ENCODE measurements around the gene BBC3. TPM values are rescaled to one million over a fixed set of nuclear protein-coding genes. Genes with fewer than 3 reads are reported as not detected.
"Not testable (repeated sequence)": the region's sequence is repeated elsewhere in the genome, so short reads cannot be mapped to it uniquely, and the experiment has no call there.

BBC3 gene
- polyA plus RNA-seq, 4 donors: 2.9 to 9.3 (median 4.3) TPM

GRCh38 chr19:47264629-47265028 lies 33.6 kb upstream of the BBC3 start:
- 93 to 96% (median 96%) methylated on average over 25 to 30 of the region's 30 CpGs for WGBS, 3 donors
- DNase-seq (no peak), FAIRE-seq (no peak)
- Histone ChIP-seq H3K27ac (ENCODE audit: low read depth in 1 of 3, low read length in 2 of 3) (no peak overlapping the region), H3K4me3 (ENCODE audit: low read depth in 1 of 3, low read length in 3 of 3) (no peak overlapping the region), H3K27me3 (ENCODE audit: control insufficient read depth in 3 of 3, insufficient read depth in 3 of 3, low read length in 3 of 3) (no peaks in the 10 kb centered on the region), H3K4me1 (ENCODE audit: control insufficient read depth in 3 of 3, insufficient read depth in 2 of 3, low read depth in 1 of 3, low read length in 2 of 3) (no peaks in the 10 kb centered on the region), H3K36me3 (ENCODE audit: control insufficient read depth in 3 of 3, insufficient read depth in 2 of 3, low read depth in 1 of 3, low read length in 3 of 3) (peaks cover 14 to 80% (median 24%) of the 10 kb centered on the region in 3 donors), H3K9me3 (ENCODE audit: control insufficient read depth in 2 of 2, insufficient read depth in 1 of 2, low read depth in 1 of 2, low read length in 1 of 2) (no peaks in the 10 kb centered on the region)

- not testable (repeated sequence) for FAIRE-seq; DNase-seq; H3K4me3 ChIP-seq (ENCODE audit: low read depth in 1 of 3, low read length in 3 of 3); H3K27me3 ChIP-seq (ENCODE audit: control insufficient read depth in 3 of 3, insufficient read depth in 3 of 3, low read length in 3 of 3); H3K9me3 ChIP-seq (ENCODE audit: control insufficient read depth in 2 of 2, insufficient read depth in 1 of 2, low read depth in 1 of 2, low read length in 1 of 2)
- WGBS, 3 donors: 70 to 84% (median 83%) methylated on average over 14 of the region's 14 CpGs
- peaks cover 14 to 82% (median 21%) of the 10 kb centered on the region in 3 donors for H3K36me3 ChIP-seq (ENCODE audit: control insufficient read depth in 3 of 3, insufficient read depth in 2 of 3, low read depth in 1 of 3, low read length in 3 of 3)
- H3K4me1 ChIP-seq (ENCODE audit: control insufficient read depth in 3 of 3, insufficient read depth in 2 of 3, low read depth in 1 of 3, low read length in 2 of 3): peaks cover 4 to 18% (median 7%) of the 10 kb centered on the region in 3 donors
- H3K27ac ChIP-seq (ENCODE audit: low read depth in 1 of 3, low read length in 2 of 3): peak overlapping the region in 1 of 3 donors; percentile 42
Measured at GRCh38 chr19:47261946-47262793, 31.2 kb upstream of the BBC3 start.

GRCh38 chr19:47260476-47260875 lies 29.5 kb upstream of the BBC3 start:
- no peaks in the 10 kb centered on the region for H3K9me3 ChIP-seq (ENCODE audit: control insufficient read depth in 2 of 2, insufficient read depth in 1 of 2, low read depth in 1 of 2, low read length in 1 of 2)
- FAIRE-seq: no peak
- peaks cover 12 to 68% (median 15%) of the 10 kb centered on the region in 3 donors for H3K36me3 ChIP-seq (ENCODE audit: control insufficient read depth in 3 of 3, insufficient read depth in 2 of 3, low read depth in 1 of 3, low read length in 3 of 3)
- H3K4me3 ChIP-seq (ENCODE audit: low read depth in 1 of 3, low read length in 3 of 3): no peak overlapping the region
- H3K27me3 ChIP-seq (ENCODE audit: control insufficient read depth in 3 of 3, insufficient read depth in 3 of 3, low read length in 3 of 3): no peaks in the 10 kb centered on the region
- H3K27ac ChIP-seq (ENCODE audit: low read depth in 1 of 3, low read length in 2 of 3): no peak overlapping the region
- no peak for DNase-seq
- peaks cover 4 to 25% (median 7%) of the 10 kb centered on the region in 3 donors for H3K4me1 ChIP-seq (ENCODE audit: control insufficient read depth in 3 of 3, insufficient read depth in 2 of 3, low read depth in 1 of 3, low read length in 2 of 3)
- WGBS, 3 donors: 83 to 96% (median 93%) methylated on average over 14 to 17 of the region's 17 CpGs

GRCh38 chr19:47258895-47259555 lies 28.0 kb upstream of the BBC3 start:
- no peaks in the 10 kb centered on the region for H3K27me3 ChIP-seq (ENCODE audit: control insufficient read depth in 3 of 3, insufficient read depth in 3 of 3, low read length in 3 of 3)
- no peak overlapping the region for H3K27ac ChIP-seq (ENCODE audit: low read depth in 1 of 3, low read length in 2 of 3)
- H3K36me3 ChIP-seq (ENCODE audit: control insufficient read depth in 3 of 3, insufficient read depth in 2 of 3, low read depth in 1 of 3, low read length in 3 of 3): peaks cover 2 to 53% (median 12%) of the 10 kb centered on the region in 3 donors
- H3K9me3 ChIP-seq (ENCODE audit: control insufficient read depth in 2 of 2, insufficient read depth in 1 of 2, low read depth in 1 of 2, low read length in 1 of 2): no peaks in the 10 kb centered on the region
- FAIRE-seq (no peak), DNase-seq (no peak)
- WGBS, 3 donors: 66 to 85% (median 76%) methylated on average over 6 of the region's 6 CpGs
- H3K4me1 ChIP-seq (ENCODE audit: control insufficient read depth in 3 of 3, insufficient read depth in 2 of 3, low read depth in 1 of 3, low read length in 2 of 3): peaks cover 4 to 25% (median 7%) of the 10 kb centered on the region in 3 donors
- no peak overlapping the region for H3K4me3 ChIP-seq (ENCODE audit: low read depth in 1 of 3, low read length in 3 of 3)

GRCh38 chr19:47258434-47258833 lies 27.4 kb upstream of the BBC3 start:
- peaks cover 4 to 25% (median 7%) of the 10 kb centered on the region in 3 donors for H3K4me1 ChIP-seq (ENCODE audit: control insufficient read depth in 3 of 3, insufficient read depth in 2 of 3, low read depth in 1 of 3, low read length in 2 of 3)
- no peaks in the 10 kb centered on the region for H3K27me3 ChIP-seq (ENCODE audit: control insufficient read depth in 3 of 3, insufficient read depth in 3 of 3, low read length in 3 of 3)
- DNase-seq (no peak), FAIRE-seq (no peak)
- 89 to 96% (median 90%) methylated on average over 7 to 9 of the region's 9 CpGs for WGBS, 3 donors
- peak overlapping the region in 1 of 3 donors; percentile 90 for H3K27ac ChIP-seq (ENCODE audit: low read depth in 1 of 3, low read length in 2 of 3)
- H3K36me3 ChIP-seq (ENCODE audit: control insufficient read depth in 3 of 3, insufficient read depth in 2 of 3, low read depth in 1 of 3, low read length in 3 of 3): peaks cover 2 to 49% (median 12%) of the 10 kb centered on the region in 3 donors
- H3K4me3 ChIP-seq (ENCODE audit: low read depth in 1 of 3, low read length in 3 of 3): no peak overlapping the region
- no peaks in the 10 kb centered on the region for H3K9me3 ChIP-seq (ENCODE audit: control insufficient read depth in 2 of 2, insufficient read depth in 1 of 2, low read depth in 1 of 2, low read length in 1 of 2)

- H3K27me3 ChIP-seq (ENCODE audit: control insufficient read depth in 3 of 3, insufficient read depth in 3 of 3, low read length in 3 of 3): no peaks in the 10 kb centered on the region
- 5 to 7% (median 6%) methylated on average over 29 of the region's 29 CpGs for WGBS, 3 donors
- peaks cover 2 to 41% (median 9%) of the 10 kb centered on the region in 3 donors for H3K36me3 ChIP-seq (ENCODE audit: control insufficient read depth in 3 of 3, insufficient read depth in 2 of 3, low read depth in 1 of 3, low read length in 3 of 3)
- H3K27ac ChIP-seq (ENCODE audit: low read depth in 1 of 3, low read length in 2 of 3): peak overlapping the region; percentile 52 to 99 (median 90)
- FAIRE-seq (peak; percentile 87), DNase-seq (no peak)
- H3K4me3 ChIP-seq (ENCODE audit: low read depth in 1 of 3, low read length in 3 of 3): peak overlapping the region; percentile 9 to 45 (median 38)
- H3K4me1 ChIP-seq (ENCODE audit: control insufficient read depth in 3 of 3, insufficient read depth in 2 of 3, low read depth in 1 of 3, low read length in 2 of 3): peaks cover 4 to 25% (median 7%) of the 10 kb centered on the region in 3 donors
- H3K9me3 ChIP-seq (ENCODE audit: control insufficient read depth in 2 of 2, insufficient read depth in 1 of 2, low read depth in 1 of 2, low read length in 1 of 2): no peaks in the 10 kb centered on the region
Measured at GRCh38 chr19:47257411-47258169, 26.6 kb upstream of the BBC3 start.

GRCh38 chr19:47256693-47257410 lies 25.9 kb upstream of the BBC3 start:
- peak overlapping the region; percentile 33 to 99 (median 90) for H3K27ac ChIP-seq (ENCODE audit: low read depth in 1 of 3, low read length in 2 of 3)
- H3K4me1 ChIP-seq (ENCODE audit: control insufficient read depth in 3 of 3, insufficient read depth in 2 of 3, low read depth in 1 of 3, low read length in 2 of 3): peaks cover 4 to 25% (median 7%) of the 10 kb centered on the region in 3 donors
- H3K4me3 ChIP-seq (ENCODE audit: low read depth in 1 of 3, low read length in 3 of 3): peak overlapping the region; percentile 36 to 78 (median 44)
- DNase-seq (peak; percentile 99 to 100), FAIRE-seq (no peak)
- no peaks in the 10 kb centered on the region for H3K27me3 ChIP-seq (ENCODE audit: control insufficient read depth in 3 of 3, insufficient read depth in 3 of 3, low read length in 3 of 3)
- WGBS, 3 donors: 0 to 1% (median 1%) methylated on average over 42 to 52 of the region's 52 CpGs
- H3K36me3 ChIP-seq (ENCODE audit: control insufficient read depth in 3 of 3, insufficient read depth in 2 of 3, low read depth in 1 of 3, low read length in 3 of 3): peaks cover 2 to 35% (median 9%) of the 10 kb centered on the region in 3 donors
- no peaks in the 10 kb centered on the region for H3K9me3 ChIP-seq (ENCODE audit: control insufficient read depth in 2 of 2, insufficient read depth in 1 of 2, low read depth in 1 of 2, low read length in 1 of 2)

Data from small intestine (tissue), 7 donors.